Stimulated activated CD4-positive, alpha-beta T cell treated with anti-CD3 and anti-CD28 coated beads, TNF-alpha, amount 100 ng/mL, for 4 hours (primary cell): ENCODE results near the gene LRRC56.
"Not testable (repeated sequence)": the region's sequence is repeated elsewhere in the genome, so short reads cannot be mapped to it uniquely, and the experiment has no call there.

Source experiments
- DNase-seq, 3 experiments: peaks; one replicate each; pipeline ENCODE4 v3.0.0-alpha.2; 2020; ENCODE audit warnings: low read depth in 3 of 3

The LRRC56 gene

DNA sequence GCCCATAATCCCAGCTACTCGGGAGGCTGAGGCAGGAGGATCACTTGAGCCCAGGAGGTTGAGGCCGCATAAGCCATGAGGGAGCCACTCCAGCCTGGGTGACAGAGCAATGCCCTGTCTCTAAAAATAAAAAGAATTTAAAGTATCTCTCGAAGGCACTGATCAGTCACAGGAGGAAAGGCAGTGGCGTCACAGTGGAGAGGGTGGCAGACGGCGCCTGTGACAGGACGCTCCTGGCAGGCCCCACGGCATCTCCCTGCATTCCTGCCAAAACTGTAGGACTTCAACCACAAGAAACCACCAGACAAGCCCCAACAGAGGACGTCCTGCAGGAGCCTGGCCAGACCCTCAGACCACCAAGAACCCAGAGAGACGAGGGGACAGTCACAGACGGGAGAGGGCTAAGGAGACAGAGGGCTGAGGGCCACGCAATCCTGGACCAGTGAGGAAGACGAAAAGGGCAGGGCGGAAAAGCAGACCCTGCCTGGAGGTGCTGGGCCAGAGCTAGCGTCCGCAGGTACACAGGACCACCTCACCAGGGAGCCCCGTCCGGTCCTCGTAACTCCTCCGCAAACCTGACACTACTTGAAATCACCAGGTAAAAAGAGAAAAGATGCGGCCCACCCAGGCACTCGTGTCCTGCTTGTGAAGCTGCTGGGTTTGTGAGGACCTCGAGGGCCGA lies 36.2 kb upstream of the LRRC56 start:
- no peak for DNase-seq

DNA sequence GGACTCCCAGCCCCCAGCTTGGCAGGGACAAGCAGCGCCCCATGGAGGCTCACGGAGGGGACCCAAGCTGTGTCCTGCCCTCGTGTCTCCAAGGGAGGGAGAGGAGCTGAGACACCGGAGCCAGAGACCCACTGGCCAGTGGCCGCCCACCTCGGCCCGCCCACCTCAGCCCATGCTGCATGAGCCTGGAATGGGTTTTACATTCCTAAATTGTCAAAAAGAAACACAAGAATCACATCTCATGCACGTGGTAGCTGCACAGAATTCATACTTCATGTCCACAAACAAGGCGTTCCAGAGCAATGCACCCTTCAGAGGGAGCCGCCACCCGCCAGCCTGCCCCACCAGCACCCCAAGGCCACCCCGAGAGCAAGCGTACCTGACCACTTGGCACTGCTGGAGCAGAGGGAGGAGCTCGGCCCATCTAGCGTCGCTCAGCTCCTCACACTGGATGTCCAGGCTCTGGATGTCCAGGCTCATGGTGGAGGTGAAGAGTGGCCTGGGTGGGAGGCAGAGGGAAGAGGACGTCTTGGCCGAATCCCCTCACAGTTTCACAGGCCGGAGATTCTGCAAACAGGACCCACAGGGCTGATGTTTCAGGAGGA lies 35.5 kb upstream of the LRRC56 start:
- no peak for DNase-seq

DNA sequence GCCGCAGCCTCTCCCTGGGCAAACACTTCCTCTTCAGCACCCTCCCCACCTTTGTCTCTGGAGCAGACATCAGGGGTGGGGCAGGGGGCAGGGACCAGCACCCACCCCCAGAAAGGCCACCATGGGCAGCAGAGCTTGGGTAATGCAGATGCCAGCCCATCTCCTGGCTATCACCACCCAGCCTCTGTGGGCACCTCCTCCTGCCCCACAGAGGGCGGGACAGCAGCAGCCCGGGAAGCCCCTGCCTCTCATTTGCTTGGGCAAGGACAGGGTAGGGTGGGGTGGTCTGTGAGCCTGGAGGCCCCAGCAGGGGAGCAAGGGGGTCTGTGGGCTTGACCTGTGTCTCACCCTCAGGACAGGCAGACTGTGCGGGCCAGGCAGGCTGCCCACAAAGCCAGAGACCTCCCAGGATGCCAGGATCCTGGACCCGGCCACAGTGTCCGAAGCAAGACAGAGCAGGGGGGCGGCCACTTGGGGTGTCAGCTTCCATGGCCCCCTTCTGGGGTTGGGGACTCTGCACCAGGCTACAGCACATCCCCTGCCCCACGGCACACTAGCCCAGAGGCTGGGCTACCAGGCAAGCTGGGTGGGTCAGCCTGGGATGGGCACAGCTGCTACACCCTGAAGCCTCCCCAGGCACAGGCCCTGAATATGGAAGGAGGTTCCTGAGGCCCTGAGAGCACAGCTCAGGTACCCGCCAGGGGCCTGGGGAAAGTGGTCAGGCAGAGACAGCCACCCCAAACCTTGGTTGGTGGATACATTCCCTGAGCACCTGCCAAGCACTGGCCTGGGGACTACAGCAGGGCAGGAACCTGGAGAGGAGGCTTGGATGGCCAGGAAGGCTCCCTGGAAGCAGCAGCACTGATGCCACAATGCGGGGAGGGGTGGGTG lies 34.8 kb upstream of the LRRC56 start:
- DNase-seq: no peak

DNA sequence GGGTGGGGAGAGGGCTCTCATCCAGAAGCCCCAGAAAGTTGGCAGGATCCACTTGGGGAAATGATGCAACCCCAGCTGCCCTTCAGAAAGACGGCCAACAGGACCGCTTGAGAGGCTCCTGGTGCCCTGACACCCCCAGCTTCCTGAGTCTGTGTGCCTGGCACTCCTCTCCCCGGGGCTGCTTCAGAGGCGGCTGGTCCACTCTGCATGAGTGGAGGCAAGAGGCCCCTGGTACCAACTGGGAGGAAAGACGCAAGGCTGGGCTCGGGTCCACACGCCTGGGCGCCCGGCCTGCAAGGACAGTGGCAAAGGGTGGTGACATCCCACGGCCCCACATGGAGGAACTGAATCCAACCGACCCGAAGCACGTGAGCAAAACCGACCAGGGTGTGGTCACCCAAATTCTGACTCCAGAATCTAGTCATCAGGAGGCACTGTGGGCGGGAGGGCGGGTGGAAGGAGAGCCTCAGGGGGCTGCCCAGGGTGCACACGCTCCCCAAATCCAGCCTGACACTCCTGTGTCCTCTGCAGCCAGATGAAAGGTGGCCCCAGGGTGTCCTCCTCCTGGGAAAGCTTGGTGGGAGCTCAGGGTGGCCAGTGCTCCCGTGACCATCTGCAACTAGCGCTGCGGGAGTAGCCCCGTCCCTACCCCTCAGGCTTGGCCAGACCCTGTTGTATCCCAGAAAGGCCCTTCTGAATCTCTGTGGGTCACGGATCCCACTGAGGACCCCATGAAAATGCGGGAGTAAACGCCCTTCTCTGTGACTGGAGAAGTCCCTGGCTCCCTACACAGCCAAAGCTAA lies 33.9 kb upstream of the LRRC56 start:
- no peak for DNase-seq

DNA sequence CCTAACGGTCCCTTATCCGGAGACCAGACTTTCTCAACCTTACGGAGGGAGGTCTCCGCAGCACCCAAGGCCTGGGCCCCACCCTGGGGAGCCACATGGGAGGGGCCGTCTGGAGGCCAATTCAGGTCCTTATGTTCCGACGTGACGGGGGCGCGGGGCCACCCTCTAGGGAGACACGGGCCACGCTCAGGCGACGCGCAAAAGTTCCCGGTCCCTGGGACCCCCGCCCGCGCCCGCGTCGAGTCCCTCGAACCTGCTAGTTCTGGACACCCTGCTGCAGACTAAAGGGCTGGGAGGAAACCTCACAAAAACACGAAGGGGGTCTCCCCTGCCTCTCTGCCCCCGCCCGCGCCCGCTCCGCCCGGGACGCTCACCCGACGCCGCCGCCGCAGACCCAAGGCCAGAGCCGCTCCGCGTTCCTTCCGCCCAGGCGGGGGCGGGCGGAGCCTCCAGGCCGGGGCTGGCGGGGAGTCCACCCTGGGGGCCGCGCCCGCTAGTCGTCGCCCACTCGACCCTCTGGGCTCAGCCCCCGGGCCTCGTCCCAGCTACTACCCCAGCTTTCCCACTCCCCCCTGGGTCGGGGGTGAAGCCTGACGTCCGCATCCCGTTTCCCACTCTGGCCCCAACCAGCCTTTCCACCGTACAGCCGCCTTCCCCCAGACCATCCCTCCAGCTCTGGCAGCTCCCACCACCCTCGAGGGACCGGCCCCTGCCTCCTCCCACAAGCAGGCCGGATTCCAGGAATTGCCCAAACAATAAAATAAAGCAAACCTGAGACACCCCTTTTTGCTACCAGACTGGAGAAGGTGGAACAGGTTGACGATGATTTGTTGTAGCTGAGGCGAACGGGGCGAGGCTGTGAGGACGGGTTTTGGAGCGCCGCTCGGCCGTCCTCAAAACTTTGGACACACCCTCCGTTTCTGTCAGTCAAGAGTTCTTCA lies 33.0 kb upstream of the LRRC56 start:
- DNase-seq: no peak

DNA sequence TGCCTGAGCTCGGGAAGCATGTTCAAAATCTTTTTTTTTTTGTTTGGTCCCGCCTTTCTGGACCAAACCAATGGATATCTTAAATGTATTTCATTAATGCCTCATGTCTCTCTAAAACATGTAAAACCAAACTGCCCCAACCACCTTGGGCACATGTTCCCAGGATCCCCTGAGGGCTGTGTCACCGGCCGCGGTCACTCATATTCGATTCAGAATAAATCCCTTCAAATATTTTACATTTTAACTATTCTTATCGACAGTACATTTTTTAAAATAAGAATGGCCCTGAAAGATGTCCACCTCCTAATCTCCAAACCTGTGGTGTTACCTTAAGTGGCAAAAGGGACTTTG lies 32.4 kb upstream of the LRRC56 start:
- DNase-seq: no peak

DNA sequence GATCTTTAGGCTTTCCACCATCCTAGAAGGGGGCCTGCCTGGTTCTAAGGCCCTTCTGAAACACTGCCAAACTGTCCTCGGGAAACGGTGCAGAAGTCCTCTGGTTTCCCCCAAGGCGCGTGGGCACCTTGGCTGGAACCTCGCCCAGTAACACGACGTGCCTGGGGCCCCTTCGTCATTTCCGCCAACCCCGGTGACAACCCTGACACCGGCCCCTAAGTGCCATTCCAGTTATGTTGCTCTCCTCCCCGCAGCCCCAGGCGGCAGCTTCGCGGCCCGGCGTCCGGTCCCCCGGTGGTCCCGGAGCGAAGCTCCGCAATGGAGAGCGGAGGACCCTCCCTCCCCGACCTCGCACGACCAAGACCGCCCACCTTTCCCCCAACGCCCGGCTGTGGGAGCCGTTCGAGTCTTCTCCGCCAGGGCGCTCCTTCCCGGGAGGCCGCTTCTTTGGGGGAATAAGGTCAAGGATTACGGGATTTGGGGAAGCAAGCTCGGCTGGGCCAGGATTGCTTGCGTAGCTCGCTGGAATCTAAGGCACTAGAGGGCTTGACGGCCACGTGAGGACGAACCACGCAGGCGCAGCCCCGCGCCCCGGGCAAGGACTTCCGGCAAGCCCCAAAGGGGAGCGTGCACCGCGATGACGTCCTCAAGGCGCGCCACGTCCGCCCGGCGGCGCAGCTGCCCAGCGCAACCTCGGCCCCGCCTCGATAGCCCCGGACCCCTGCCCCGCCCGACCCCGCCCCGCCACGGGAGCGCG lies 30.9 kb upstream of the LRRC56 start:
- DNase-seq: peak; percentile 92 to 95 (median 94)

DNA sequence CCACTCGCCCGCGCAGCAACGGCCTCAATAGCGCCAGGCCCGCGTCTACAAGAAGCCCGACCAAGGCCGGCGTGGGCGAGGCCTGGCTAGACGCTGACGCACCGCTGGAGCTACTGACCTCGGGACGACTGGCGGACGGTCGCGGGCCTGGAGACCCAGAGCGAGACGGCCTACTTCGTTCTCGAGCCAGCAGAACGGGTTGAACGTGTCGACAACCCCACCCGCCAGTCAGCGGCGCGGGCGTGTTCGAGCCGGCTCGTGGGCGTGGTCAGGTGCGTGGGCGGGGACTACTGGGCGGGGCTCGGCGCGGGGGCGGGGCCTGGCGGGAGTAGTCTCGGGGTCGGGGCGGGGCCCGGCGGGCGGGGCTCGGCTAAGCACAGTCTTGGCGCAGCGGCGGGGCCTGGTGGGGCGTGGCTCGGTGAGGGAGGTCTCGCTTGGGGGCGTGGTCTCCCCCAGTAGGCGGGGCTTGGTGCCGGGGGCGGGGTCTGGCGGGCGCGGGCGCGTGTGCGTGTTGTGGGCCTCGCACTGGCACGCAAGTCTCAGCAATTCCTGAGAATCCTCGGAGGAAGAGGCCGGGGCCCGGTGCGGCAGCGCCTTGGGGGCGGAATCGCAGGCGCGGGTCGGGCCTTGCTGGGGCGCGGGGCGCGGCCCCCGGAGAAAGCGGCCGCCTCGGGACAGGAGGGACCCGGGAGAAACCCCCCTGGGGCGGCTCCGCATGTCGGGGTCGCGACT lies 30.2 kb upstream of the LRRC56 start, which contains the start of gene RNH1:
Gene RNH1, minus strand, starts transcription at position 248 of the 732 bp plus-strand sequence. CDS start 5,080 bp downstream, outside the sequence.
- peak; percentile 99 to 100 (median 100) for DNase-seq

DNA sequence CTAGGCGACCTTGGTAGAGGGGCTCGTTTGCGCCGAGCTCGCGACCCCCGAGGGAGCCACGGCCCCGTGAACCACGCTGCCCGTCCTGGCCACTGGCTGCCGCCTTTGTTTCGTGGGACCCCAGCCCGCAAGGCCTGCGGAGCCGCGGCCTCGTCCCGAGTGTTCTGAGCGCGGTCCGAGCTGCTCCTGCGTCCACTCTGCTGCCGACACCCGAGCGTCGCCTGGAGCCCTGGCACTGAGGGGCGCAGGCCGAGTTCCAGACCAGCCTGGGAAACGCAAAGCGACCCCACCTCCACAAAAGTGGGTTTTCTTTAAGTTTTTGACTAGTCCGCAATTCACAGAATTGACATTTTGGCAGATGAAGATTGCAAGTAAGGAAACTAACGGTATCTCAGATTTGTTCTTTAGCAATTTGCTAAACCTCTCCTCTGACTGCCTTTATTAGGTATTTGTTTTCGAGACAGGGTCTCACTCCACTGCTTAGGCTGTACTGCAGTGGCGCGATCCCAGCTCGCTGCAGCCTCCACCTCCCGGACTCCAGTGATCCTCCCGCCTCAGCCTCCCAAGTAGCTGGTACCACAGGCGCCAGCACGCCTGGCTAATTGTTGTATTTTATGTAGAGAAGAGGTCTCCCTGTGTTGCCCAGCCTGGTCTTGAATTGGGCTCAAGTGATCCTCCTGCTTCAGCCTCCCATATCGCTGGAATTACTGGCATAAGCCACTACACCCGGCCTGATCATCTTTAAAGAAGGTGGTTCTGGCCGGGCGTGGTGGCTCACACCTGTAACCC lies 29.4 kb upstream of the LRRC56 start:
- no peak for DNase-seq

DNA sequence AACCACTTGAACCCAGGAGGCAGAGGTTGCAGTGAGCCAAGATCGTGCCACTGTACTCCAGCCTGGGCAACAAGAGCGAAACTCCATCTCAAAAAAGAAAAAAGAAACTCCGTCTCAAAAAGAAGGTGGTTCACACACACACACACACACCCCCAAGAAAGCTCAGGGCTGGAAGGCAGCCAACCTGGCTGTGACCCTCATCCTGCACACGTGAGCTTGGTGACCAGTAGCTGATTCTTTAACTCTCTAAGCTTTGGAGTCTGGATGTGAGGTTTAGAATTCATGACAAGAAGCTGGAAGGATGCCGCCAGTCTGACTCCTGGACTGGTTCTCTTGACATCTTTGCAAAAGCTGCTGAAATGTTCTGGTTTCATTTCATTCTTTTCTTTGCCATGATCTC lies 28.4 kb upstream of the LRRC56 start:
- no peak for DNase-seq

DNA sequence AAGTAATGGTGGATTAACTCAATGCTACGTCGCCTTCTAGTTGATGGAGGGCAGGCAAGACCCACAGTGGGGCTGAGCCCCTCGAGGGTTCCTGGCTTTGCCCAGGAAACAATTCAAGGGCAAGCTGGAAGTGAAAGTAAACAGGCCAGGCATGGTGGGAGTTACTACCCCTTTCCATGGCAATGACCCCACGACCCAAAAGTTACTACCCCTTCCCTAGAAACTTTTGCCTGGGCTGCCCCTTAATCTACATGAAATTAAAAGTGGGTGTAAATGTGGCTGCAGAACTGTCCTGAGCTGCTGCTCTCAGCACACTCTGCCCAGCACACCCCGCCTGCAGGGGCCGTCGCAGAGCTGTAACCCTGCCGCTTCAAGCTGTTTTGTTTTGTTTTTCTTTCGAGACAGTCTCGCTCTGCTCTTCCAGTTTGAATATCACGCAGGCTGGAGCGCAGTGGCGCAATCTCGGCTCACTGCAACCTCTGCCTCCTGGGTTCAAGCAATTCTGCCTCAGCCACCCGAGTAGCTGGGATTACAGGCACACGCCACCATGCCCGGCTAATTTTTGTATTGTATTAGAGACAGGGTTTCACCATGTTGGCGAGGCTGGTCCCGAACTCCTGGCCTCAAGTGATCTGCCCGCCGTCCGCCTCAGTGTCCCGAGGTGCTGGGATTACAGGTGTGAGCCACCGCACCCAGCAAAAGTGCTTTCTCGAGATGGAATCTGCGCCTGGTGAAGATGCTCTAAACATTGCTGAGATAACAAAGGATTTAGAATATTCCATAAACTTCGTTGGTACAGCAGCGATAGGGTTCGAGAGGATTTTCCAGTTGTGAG lies 24.3 kb upstream of the LRRC56 start:
- no peak for DNase-seq

DNA sequence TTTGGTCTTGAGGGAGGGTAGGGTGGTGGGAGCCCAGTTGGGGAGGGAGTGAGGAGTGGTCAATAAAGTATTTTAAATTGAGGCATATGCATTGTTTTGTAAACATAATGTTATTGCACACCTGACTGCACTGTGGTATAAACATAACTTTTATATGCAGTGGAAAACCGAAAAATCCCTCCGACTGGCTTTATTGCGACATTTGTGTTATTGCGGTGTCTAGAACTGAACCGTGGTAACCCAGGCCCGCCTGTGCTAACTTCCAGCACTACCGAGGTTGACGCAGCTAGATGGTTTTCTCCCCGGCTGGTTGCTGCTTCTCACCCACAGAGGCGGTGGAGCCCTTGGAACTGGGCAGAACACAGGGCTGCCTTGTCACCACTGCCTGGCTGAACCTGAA lies 22.7 kb upstream of the LRRC56 start:
- DNase-seq: no peak

DNA sequence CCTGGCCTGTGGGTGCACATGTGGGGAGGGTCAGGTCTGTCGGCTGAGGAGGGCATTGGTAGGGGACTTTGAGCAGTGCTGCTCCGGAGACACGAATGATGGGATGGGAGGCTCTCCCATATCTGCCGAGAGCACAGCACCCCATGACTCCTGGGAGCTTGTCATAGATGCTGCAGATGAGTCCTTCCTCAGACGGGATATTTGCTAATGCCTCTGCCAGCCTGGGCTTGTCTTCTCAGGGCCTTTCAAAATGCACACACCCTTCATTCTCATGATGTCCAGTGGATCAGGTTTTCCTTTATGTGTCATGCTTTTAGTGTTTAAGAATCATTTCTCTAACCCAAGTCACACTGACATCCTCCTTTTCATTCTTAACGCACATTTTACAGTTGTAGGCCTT lies 22.2 kb upstream of the LRRC56 start:
- DNase-seq: no peak

DNA sequence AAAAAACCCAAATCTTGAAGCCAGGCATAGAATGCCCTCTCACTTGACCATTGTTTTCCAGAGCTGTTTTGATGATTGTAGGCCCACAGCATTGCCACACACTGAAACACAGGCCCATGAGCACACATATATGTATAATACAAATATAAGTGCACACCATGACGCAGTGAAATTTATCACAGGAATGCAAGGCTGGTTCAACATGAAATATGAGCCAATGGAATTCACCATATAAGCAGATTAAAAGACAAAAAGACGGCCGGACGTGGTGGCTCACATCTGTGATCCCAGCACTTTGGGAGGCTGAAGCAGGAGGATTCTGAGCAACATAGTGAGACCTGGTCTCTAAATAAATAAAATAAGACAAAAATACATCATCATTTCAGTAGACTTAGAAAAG lies 20.9 kb upstream of the LRRC56 start:
- DNase-seq: no peak

DNA sequence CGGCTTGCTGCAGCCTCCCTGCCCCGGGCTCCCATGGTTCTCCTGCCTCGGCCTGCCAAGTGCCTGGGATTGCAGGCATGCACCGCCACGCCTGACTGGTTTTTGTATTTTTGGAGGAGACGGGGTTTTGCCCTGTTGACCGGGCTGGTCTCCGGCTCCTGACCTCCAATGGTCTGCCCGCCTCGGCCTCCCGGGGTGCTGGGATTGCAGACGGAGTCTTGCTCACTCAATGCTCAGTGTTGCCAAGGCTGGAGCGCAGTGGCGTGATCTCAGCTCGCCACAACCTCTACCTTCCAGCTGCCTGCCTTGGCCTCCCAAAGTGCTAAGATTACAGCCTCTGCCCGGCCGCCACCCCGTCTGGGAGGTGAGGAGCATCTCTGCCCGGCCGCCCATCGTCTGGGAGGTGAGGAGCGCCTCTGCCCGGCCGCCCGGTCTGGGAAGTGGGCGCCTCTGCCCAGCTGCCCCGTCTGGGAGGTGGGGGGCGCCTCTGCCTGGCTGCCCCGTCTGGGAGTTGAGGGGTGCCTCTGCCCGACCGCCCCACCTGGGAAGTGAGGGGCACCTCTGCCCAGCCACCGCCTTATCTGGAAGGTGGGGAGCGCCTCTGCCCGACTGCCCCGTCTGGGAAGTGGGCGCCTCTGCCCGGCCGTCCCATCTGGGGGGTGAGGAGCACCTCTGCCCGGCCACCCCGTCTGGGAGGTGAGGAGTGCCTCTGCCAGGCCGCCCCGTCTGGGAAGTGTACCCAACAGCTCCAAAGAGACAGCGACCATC lies 20.2 kb upstream of the LRRC56 start:
- not testable (repeated sequence) for DNase-seq

DNA sequence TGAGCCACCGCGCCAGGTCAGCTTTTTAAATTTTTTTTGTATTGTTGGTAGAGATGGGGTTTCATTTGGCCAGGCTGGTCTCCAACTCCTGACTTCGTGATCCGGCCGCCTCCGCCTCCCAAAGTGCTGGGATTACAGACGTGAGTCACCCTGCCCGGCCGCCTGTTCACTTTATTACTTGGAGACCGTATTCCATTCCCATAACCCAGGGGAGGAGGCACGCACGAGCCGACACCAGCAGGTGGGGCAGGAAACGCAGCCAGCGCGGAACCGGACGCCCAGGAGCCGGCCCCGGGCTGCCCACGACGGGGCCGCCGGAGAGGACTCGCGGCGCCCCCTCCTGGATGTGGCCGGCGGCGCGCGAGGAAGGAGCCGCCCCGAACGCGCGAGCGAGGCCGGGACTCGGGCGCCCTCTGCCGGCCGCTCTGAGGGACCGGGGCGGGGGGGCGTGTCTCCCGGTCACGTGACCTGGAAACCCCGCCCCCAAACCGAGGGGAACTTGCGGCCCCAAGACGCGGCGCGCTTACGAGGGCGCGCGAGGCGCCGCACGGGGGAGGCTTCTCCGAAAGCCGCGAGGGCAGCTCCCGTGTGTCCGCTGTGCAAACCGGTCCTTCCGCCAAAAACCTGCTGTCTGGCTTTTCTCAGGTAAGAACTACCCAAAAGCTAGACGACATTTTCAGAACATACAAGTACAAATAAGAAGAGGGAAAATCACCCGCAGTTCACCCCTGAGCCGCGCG lies 18.7 kb upstream of the LRRC56 start:
- DNase-seq: peak; percentile 80 to 87 (median 80)
